Measurements from ENCODE around the gene TNFSF8.

The TNFSF8 gene

DNA sequence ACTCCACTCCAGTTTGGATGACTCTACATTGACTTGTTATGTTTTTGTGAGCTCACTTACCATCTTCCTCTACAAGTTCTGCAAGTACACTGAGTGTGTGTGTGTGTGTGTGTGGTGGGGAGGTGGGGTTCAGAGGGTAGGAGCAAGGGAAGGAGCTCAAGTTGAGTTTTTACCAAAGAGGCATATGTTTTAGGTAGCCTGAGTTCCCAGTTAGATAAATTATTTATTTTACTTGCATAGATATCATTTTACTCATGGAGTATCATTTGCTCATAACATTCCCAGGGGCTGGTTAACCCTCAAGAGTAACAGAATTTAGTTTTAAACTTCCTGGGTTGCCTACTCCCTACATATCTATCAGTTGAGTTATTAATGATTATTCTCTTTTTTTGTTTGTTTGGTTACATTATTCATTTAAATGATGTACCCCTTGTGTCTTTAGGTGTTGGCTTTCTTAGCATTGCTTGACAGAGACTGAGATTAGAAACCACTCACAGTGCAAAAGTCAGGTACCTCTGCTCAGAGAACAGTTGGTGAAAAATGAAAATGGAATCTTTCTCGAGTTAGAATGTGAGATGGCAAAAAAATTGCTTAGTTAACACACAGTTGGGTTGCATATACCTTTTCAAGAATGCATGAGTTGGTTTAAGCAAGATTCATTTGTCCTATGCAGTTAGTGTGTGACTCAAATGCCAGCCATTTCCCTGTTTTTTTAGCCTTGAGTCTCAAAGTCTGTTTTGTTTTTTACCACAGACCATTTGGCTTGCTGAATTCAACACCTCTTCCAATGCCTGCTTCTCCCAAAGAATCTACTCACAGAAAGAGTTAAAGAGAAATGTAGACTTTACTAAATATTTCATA lies 29.2 kb downstream of the TNFSF8 start:
- Mint-ChIP-seq H3K27ac (peak overlapping the region; percentile 66), H3K4me3 (peak overlapping the region; percentile 31), H3K4me1 (peaks cover 5% of the 10 kb centered on the region), H3K36me3 (peaks cover 33% of the 10 kb centered on the region), H3K9me3 (no peaks in the 10 kb centered on the region), H3K27me3 (no peaks in the 10 kb centered on the region)

DNA sequence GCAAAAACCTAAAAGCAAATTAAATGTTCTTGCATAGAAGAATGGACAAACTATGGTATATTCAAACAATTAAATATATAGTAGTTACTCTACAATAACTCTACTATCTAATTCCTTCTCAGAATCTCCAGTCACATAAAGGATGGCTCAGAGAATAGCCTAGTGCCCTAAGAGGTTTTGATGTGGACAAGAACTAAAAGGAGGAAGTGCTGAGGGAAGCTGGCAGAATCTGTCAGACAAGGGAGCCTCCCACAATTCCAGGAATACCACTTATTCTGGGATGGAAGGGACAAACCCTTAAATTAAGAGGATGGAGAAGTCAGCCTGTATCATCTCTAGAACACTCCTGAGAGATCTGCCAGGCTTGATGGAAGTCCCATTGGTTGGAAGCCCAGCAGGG lies 30.4 kb downstream of the TNFSF8 start:
- peaks cover 17% of the 10 kb centered on the region for H3K4me1 Mint-ChIP-seq
- H3K36me3 Mint-ChIP-seq = peaks cover 33% of the 10 kb centered on the region
- H3K9me3 Mint-ChIP-seq = no peaks in the 10 kb centered on the region
- H3K27ac Mint-ChIP-seq = peak overlapping the region; percentile 65
- H3K4me3 Mint-ChIP-seq = no peak overlapping the region
- no peaks in the 10 kb centered on the region for H3K27me3 Mint-ChIP-seq

DNA sequence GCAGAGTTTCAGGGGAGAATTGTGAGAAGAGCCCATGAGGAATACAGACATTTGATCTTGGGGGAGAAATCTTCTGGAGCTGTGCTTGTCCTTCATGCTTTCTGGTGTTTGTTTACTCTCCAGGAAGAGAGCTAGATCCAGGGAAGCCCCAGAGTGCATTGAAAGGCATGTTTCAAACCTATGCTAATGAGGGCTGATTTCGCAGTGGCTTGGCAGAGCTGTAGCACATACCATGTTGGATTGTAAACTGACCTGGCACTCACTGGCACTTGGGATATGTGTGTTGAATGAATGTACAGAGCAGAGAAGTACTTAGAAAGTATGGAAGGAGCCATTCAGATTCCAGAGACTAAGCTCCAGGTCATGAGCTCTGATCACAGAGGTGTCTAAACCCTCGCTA lies 30.9 kb downstream of the TNFSF8 start:
- Mint-ChIP-seq H3K9me3 (no peaks in the 10 kb centered on the region), H3K36me3 (peaks cover 30% of the 10 kb centered on the region)

DNA sequence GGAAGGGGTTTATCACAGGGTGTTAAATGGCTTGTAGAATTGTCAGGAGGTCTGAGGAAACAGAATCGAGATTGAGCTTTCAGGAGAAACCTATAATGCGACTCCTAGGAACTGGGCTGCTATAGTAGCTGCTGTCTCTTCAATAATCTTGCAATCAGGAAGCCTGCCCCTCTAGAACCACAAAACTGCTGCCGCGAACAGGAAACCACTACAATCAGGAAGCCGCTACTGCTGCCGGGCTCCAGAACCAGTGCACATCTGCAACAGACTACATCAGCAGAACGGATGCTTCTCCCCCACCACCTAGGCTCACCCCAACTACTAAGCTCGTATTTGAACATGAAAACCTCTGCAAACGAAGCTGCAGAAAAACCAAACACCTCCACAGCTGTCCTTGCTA lies 31.6 kb downstream of the TNFSF8 start:
- Mint-ChIP-seq H3K4me1 (peaks cover 29% of the 10 kb centered on the region), H3K27me3 (no peaks in the 10 kb centered on the region), H3K36me3 (peaks cover 27% of the 10 kb centered on the region), H3K27ac (no peak overlapping the region), H3K4me3 (no peak overlapping the region), H3K9me3 (peaks cover 5% of the 10 kb centered on the region)

More for the DNA sequence above, 30.9 kb downstream of the TNFSF8 start:
- no peak overlapping the region for H3K4me3 Mint-ChIP-seq
- H3K27me3 Mint-ChIP-seq = no peaks in the 10 kb centered on the region
- no peak overlapping the region for H3K27ac Mint-ChIP-seq
- H3K4me1 Mint-ChIP-seq = peaks cover 22% of the 10 kb centered on the region

DNA sequence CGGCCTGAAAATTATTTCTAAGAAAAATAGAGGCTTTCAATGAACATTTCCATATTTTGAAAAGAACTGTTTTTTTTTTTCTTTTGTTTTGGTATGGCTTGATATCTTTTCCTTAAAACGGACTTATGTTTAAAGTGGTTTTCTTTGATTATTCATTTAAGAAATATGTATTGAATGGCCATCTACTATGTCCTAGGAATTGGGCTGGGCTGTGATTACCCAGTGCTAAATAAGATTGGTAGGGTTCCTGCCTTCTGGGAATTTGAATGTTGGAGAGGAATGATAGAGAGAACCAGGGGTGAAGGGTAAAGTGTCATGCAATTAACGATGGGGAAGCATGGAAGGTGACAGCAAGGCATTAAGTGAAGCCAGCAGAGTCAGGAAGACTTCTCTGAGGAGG lies 33.2 kb downstream of the TNFSF8 start:
- H3K36me3 Mint-ChIP-seq = peaks cover 22% of the 10 kb centered on the region
- no peaks in the 10 kb centered on the region for H3K27me3 Mint-ChIP-seq
- peaks cover 7% of the 10 kb centered on the region for H3K9me3 Mint-ChIP-seq
- H3K4me1 Mint-ChIP-seq = peaks cover 44% of the 10 kb centered on the region
- H3K27ac Mint-ChIP-seq = no peak overlapping the region
- no peak overlapping the region for H3K4me3 Mint-ChIP-seq

DNA sequence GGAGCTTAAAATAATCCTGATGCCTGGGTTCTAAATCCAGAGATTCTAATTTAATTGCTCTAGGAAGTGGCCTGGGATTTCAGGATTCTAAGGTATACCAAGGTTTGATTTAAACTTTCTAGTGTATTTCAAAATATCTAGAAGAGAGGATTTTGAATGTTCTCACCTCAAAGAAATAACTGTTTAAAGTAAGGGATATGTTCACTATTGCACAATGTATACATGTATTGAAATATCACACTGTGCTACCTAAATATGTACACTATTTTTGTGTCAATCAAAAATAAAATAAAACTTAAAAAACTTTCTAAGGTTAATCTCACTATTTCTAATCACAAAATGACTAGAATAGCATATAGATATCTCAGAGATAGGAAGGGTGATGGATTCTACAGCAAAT lies 34.0 kb downstream of the TNFSF8 start:
- H3K4me3 Mint-ChIP-seq = no peak overlapping the region
- peaks cover 7% of the 10 kb centered on the region for H3K9me3 Mint-ChIP-seq
- H3K27ac Mint-ChIP-seq = no peak overlapping the region
- no peaks in the 10 kb centered on the region for H3K27me3 Mint-ChIP-seq
- H3K36me3 Mint-ChIP-seq = peaks cover 17% of the 10 kb centered on the region
- peaks cover 48% of the 10 kb centered on the region for H3K4me1 Mint-ChIP-seq

DNA sequence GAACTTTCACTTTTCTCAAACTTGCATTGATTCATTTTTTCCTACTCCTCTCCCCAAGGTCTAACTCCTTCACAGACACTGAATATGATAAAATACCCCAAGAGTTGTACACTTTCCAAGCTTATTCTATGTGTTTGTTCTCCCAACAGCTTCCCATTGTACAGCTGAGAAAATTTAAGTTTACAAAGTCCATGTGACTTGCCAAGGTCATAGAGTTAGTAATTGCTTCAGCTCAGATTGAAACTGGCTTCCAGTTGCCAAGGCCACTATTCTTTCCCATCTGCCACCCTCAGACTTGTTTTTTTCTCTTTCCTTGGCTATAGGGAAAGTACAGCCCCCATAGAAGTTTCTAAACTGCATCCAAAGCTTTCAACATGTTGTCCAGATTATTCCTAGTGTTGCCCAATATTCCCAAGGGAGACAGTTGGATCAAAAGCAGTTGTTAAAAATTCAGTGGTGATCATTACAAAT lies 34.8 kb downstream of the TNFSF8 start:
- peaks cover 56% of the 10 kb centered on the region for H3K4me1 Mint-ChIP-seq
- H3K9me3 Mint-ChIP-seq = peaks cover 15% of the 10 kb centered on the region
- peak overlapping the region; percentile 87 for H3K27ac Mint-ChIP-seq
- H3K4me3 Mint-ChIP-seq = peak overlapping the region; percentile 35
- H3K36me3 Mint-ChIP-seq = peaks cover 13% of the 10 kb centered on the region
- no peaks in the 10 kb centered on the region for H3K27me3 Mint-ChIP-seq

DNA sequence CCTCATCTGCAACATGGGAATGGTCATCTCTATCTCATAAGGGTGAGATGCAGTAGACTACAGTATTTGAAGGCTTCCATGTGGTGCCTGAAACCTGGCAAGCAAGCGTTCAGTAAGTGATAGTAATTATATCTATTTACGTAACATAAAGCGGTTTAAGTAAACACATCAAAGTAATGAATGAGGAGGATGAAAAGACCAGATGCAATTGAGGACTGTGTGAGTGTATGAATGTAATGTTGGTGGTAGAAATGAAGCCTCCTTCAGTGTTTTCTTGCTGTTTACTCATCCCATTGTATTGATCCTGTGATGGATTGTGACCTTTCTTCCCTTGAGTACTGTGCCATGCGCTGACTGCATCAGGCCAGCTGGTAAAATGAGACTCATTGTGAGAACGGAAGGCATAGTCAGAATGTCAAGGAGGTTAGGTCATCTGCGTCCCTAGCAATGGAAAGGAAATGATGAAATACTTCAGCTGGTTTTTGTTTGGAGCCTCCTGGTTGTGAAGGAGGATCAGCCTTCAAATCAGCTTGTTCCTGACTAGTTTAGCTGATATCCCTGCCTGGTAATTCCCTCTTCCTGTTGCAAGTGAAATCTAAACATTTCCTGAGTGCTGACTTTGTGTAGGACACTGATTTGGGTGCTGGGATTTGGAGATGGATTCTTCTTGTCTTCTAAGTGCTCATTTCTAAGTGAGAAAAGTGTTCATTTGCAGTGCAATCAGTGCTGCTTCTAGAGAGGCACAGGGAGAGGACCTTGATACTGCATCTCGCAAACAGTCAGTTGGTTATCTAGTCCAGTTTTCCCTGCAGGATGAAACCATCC lies 35.6 kb downstream of the TNFSF8 start:
- Mint-ChIP-seq H3K9me3 (peaks cover 16% of the 10 kb centered on the region), H3K36me3 (peaks cover 11% of the 10 kb centered on the region), H3K4me1 (peaks cover 63% of the 10 kb centered on the region), H3K27me3 (no peaks in the 10 kb centered on the region), H3K27ac (peak overlapping the region; percentile 87), H3K4me3 (peak overlapping the region; percentile 54)

DNA sequence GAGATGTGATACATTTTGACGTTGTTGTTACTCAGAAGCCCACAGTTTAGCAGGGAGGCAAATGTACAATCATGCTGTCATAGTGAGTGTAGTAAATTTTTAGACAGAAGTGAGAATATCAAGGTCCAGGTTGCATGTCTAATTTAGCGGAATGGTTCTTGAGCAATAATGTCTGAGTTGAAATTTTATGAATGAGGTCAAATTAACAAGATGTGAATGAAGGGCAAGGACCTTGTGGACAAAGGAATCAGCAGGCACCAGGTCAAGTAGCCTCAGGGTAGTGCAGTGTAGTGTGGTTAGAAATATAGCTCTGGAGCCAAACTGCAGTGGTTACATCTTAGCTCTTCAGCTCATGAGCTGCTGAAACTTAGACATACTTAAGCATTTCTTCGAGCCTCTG lies 36.2 kb downstream of the TNFSF8 start:
- peak overlapping the region; percentile 87 for H3K27ac Mint-ChIP-seq
- H3K27me3 Mint-ChIP-seq = no peaks in the 10 kb centered on the region
- peaks cover 16% of the 10 kb centered on the region for H3K9me3 Mint-ChIP-seq
- H3K4me1 Mint-ChIP-seq = peaks cover 70% of the 10 kb centered on the region
- peak overlapping the region; percentile 54 for H3K4me3 Mint-ChIP-seq
- H3K36me3 Mint-ChIP-seq = peaks cover 11% of the 10 kb centered on the region

DNA sequence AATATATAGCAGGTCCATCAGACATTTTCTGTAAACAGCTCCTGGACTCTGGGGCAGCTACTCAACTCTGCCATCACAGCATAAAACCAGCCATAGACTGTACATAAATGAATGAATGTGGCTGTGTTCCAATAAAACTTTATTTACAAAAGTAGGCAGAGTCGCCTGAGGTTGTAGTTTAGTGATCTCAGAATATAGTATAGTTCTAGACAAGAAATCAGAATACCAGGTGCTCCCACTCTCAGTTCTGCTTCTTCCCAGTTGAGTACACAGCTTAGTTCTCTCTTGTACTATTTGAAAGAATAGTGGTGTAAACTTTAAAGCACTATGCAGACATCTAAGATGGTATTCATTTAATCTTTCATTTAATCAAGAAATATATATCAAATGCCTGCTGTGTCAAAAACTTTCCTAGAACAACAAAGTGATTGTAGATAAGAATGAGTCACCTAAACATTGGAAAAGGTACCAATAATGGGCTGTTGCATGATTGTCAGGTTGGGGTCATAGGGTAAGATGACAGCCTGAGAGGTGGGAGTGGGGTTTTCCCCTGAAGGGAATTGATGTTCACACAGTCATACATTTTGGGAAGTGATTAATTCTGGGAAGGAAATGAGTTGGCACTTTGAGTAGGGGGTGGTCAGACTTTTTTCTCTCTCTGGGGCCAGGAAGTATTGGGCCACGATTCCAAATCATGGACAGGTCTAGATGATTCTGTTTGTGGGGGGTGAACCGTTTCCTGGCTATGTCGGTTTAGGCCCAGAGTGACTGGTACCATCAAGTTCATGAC lies 37.0 kb downstream of the TNFSF8 start:
- peak overlapping the region; percentile 87 for H3K27ac Mint-ChIP-seq
- peaks cover 11% of the 10 kb centered on the region for H3K36me3 Mint-ChIP-seq

DNA sequence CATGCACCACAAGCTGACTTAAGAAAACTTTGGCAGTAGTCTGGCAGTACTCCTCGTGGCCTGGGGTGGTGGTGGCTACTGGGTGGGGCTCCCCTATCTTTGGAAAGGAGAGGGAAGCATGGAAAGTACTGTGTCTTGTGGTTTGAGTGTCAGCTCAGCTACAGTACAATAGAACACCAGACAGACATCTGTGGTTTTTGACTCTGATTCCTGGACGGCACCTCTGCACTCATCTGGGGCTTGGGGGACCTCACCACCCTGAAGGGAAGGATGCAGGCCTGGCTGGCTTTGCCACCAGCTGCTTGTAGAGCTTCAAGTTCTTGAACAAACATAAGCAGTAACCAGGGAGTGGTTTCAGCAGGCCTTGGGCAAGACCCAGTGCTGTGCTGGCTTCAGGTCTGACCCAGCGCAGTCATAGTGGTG lies 40.6 kb downstream of the TNFSF8 start:
- Mint-ChIP-seq H3K27ac (peak overlapping the region; percentile 71), H3K27me3 (no peaks in the 10 kb centered on the region), H3K4me3 (peak overlapping the region; percentile 23)

More for the DNA sequence above, 37.0 kb downstream of the TNFSF8 start:
- no peaks in the 10 kb centered on the region for H3K27me3 Mint-ChIP-seq
- H3K9me3 Mint-ChIP-seq = peaks cover 16% of the 10 kb centered on the region
- peaks cover 78% of the 10 kb centered on the region for H3K4me1 Mint-ChIP-seq
- peak overlapping the region; percentile 54 for H3K4me3 Mint-ChIP-seq

DNA sequence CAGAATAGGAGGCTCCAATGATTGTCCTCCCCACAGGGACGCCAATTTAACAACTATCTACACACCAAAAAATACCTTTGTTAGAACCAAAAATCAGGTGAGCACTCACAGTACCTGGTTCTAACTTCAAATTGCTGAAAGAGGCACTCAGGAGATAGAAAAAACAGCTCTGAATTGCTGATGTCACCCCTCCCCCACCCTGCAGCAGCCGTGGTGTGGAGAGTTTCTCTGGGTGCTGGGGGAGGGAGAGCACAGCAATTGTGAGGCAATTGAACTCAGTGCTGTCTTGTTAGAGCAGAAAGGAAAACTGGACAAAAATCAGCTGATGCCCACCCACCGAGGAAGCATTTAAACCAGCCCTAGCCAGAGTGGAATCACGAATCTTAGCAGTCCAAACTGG lies 41.8 kb downstream of the TNFSF8 start:
- H3K9me3 Mint-ChIP-seq = peaks cover 16% of the 10 kb centered on the region
- no peak overlapping the region for H3K27ac Mint-ChIP-seq
- H3K4me3 Mint-ChIP-seq = no peak overlapping the region
- no peaks in the 10 kb centered on the region for H3K27me3 Mint-ChIP-seq
- peaks cover 11% of the 10 kb centered on the region for H3K36me3 Mint-ChIP-seq
- peaks cover 67% of the 10 kb centered on the region for H3K4me1 Mint-ChIP-seq

More for the DNA sequence above, 40.6 kb downstream of the TNFSF8 start:
- Mint-ChIP-seq H3K4me1 (peaks cover 67% of the 10 kb centered on the region), H3K9me3 (peaks cover 16% of the 10 kb centered on the region), H3K36me3 (peaks cover 11% of the 10 kb centered on the region)

DNA sequence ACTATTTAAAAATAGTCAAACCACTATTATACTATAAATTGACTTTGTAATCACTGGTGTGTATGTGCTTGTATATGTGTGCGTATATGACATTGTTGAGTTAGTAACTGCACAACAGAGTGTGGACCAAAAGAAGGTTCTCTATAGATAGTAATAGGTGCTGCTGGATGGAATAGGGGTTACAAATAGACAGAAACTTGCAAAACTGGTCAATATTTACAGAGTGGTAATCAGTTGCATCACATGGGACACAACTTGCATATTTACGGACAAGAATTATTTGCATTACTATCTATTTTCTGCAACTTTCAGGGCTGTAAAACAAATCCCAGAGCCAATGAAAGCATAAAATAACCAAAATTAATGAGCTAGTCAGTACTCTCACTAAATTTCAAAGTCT lies 42.4 kb downstream of the TNFSF8 start:
- Mint-ChIP-seq H3K27me3 (no peaks in the 10 kb centered on the region), H3K36me3 (peaks cover 9% of the 10 kb centered on the region), H3K9me3 (peaks cover 16% of the 10 kb centered on the region), H3K27ac (no peak overlapping the region), H3K4me1 (peaks cover 61% of the 10 kb centered on the region), H3K4me3 (no peak overlapping the region)

DNA sequence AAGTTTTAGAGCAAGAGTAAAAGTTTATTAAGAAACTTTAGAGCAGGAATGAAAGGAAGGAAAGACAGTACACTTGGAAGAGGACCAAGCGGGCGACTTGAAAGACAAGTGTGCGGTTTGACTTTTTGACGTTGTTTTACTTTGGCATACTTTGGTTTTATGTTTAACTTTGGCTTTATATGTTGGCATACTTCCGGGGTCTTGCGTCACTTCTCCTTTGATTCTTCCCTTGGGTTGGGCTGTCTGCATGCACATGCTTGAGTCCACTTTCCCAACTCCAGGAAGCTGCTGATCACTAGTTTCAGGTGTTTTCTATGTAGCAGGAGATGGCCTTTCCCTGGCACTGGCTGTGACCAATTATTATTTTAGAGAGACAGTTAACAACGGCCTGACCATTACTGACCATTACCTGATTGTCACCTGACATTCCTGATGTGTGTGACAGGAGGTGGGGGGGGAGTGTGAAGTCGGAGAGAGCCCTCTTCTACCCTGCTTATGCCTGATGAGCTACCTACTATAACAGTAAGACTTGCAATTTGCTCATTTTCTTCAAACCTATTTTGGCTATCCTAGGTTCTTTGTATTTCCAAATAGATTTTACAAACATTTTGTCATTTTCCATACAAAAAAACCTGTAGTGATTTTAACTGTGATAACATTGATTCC lies 45.5 kb downstream of the TNFSF8 start:
- Mint-ChIP-seq H3K4me1 (peaks cover 36% of the 10 kb centered on the region), H3K36me3 (peaks cover 4% of the 10 kb centered on the region), H3K9me3 (peaks cover 6% of the 10 kb centered on the region), H3K4me3 (no peak overlapping the region), H3K27ac (peak overlapping the region; percentile 63), H3K27me3 (no peaks in the 10 kb centered on the region)

DNA sequence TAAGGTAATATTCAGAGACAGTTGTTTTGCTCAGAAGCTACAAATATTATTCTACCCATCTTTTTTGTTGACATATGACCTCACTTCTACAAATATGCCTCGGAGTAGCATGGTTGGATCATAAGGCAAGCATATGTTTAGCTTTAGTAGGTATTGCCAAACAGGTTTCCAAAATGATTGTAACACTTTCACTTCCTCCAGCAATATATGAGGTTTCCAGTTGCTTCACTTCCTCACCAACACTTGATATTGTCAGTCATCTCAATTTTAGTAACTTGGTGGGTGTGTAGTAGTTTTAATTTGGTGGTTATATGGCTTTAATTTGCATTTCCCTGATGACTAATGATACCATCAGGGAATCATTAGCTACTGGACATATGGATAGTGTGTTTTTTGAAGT lies 46.7 kb downstream of the TNFSF8 start:
- Mint-ChIP-seq H3K4me3 (no peak overlapping the region), H3K36me3 (peaks cover 4% of the 10 kb centered on the region), H3K27me3 (no peaks in the 10 kb centered on the region), H3K4me1 (peaks cover 23% of the 10 kb centered on the region), H3K27ac (no peak overlapping the region), H3K9me3 (peaks cover 6% of the 10 kb centered on the region)
